ENCODE data around the gene GZMM.

Gene GZMM

GRCh38 chr19:519449-519865 lies 24.4 kb upstream of the GZMM start:
- H3K4me3 ChIP-seq (ENCODE audit: control insufficient read depth, low read depth, low read length) = no peak overlapping the region
- no peak for DNase-seq (ENCODE audit: low read depth)
- TF ChIP-seq, protein P1, sequence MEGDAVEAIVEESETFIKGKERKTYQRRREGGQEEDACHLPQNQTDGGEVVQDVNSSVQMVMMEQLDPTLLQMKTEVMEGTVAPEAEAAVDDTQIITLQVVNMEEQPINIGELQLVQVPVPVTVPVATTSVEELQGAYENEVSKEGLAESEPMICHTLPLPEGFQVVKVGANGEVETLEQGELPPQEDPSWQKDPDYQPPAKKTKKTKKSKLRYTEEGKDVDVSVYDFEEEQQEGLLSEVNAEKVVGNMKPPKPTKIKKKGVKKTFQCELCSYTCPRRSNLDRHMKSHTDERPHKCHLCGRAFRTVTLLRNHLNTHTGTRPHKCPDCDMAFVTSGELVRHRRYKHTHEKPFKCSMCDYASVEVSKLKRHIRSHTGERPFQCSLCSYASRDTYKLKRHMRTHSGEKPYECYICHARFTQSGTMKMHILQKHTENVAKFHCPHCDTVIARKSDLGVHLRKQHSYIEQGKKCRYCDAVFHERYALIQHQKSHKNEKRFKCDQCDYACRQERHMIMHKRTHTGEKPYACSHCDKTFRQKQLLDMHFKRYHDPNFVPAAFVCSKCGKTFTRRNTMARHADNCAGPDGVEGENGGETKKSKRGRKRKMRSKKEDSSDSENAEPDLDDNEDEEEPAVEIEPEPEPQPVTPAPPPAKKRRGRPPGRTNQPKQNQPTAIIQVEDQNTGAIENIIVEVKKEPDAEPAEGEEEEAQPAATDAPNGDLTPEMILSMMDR (IDR thresholded peaks at IDR 0.05; ENCODE audit: control insufficient read depth, insufficient read depth, low read depth, low read length, missing control alignments) = no peak

- no peak overlapping the region for H3K4me3 ChIP-seq (ENCODE audit: control insufficient read depth, low read depth, low read length)
- DNase-seq (ENCODE audit: low read depth) = no peak
- TF ChIP-seq, protein P1 (IDR thresholded peaks at IDR 0.05; ENCODE audit: control insufficient read depth, insufficient read depth, low read depth, low read length, missing control alignments) = no peak
These were observed 21.1 kb upstream of the GZMM start for GRCh38 chr19:522726-523125.

DNA sequence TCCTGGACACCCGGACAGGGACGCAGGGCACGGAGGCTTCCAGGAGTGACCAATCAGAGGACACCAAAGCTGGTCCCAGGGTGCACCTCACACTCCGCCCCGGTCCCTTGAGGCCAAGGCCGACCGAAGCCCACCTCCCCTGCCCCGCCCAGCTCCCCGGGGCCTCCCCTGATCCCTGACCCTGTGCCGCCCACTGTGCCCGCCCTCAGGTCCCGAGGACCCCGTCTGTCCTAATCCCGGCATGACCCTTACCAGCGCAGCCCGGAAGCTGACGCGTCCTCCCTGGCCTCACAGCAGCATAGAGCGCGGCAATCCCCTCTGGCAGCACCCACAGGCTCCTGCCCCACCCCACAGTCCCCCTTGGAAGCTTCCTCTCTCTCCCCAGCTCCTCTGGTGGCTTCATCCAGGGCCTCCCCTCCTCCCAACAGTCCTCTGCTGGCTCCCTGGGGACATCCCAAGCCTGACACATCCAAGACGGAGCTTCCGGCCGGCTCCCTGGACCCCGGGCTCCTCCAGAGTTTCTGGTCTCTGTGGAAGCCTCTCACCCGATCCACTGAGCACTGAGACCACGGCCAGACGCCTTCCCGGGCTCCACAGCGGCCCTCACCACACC lies 19.7 kb upstream of the GZMM start:
- no peak overlapping the region for H3K4me3 ChIP-seq (ENCODE audit: control insufficient read depth, low read depth, low read length)
- no peak for DNase-seq (ENCODE audit: low read depth)
- TF ChIP-seq, protein P1 (IDR thresholded peaks at IDR 0.05; ENCODE audit: control insufficient read depth, insufficient read depth, low read depth, low read length, missing control alignments) = no peak

- H3K4me3 ChIP-seq (ENCODE audit: control insufficient read depth, low read depth, low read length) = no peak overlapping the region
- TF ChIP-seq, protein P1 (IDR thresholded peaks at IDR 0.05; ENCODE audit: control insufficient read depth, insufficient read depth, low read depth, low read length, missing control alignments) = no peak
- DNase-seq (ENCODE audit: low read depth) = no peak
These were observed 18.8 kb upstream of the GZMM start for GRCh38 chr19:525029-525428.

- no peak overlapping the region for H3K4me3 ChIP-seq (ENCODE audit: control insufficient read depth, low read depth, low read length)
- TF ChIP-seq, protein P1 (IDR thresholded peaks at IDR 0.05; ENCODE audit: control insufficient read depth, insufficient read depth, low read depth, low read length, missing control alignments) = no peak
- no peak for DNase-seq (ENCODE audit: low read depth)
These were observed 17.9 kb upstream of the GZMM start for GRCh38 chr19:525857-526419.

DNA sequence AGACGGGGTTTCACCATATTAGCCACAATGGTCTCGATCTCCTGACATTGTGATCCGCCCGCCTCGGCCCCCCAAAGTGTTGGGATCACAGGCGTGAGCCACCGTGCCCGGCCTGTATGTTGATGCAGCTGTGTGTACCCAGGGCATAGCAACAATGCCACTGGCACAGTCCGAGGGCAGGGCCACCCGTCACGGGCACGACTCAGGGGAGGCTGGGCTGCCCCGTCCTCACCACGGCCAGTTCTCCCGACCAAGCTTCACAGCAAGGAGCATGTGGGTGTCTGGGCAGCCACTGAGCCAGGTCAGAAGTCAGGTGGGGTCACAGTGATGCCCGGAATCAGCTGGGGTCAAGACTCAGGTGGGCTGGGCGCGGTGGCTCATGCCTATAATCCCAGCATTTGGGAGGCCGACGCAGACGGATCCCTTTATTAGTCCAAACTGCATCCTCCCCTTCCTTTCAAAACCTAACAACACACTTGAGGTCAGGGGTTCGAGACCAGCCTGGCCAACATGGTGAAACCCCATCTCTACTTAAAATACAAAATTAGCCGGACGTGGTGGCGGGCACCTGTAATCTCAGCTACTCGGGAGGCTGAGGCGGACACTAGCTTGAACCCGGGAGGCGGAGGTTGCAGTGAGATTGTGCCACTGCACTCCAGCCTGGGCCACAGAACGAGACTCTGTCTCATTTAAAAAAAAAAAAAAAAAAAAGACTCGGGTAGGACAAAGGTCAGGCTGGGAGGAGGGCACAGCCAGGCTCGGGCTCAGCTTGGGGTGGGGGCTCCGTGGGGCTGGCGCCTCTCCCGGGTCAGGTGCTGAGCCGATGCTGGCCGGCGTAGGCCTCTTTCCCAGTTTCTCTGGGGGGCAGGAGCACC lies 13.5 kb upstream of the GZMM start:
- H3K4me3 ChIP-seq (ENCODE audit: control insufficient read depth, low read depth, low read length) = peak overlapping the region; percentile 63
- DNase-seq (ENCODE audit: low read depth) = no peak
- TF ChIP-seq, protein P1 (IDR thresholded peaks at IDR 0.05; ENCODE audit: control insufficient read depth, insufficient read depth, low read depth, low read length, missing control alignments) = no peak

Measured in AG09309 (cell line).